Smooth muscle cell (in vitro differentiated cells): ENCODE data around the gene DDO. TPM values are rescaled to one million over a fixed set of nuclear protein-coding genes. Genes with fewer than 3 reads are reported as not detected.

Experiments
- DNase-seq: peaks from one replicate; lab custom pipeline; 2025; ENCODE audit not compliant: unreplicated experiment; lab: John Stamatoyannopoulos, UW
- H2AFZ ChIP-seq: fragments of 200-600 bp; sonication (generic); 2 replicates; pipeline ENCODE4 v1.6.0; 2016; ENCODE audit warnings: antibody characterized with exemption, low read depth, mild to moderate bottlenecking
- H3F3A ChIP-seq: fragments of 200-600 bp; sonication (generic); 2 replicates; pipeline ENCODE4 v1.6.0; 2017; ENCODE audit warnings: antibody characterized with exemption, low read depth
- H3K27ac ChIP-seq: fragments of 200-600 bp; sonication (generic); 2 replicates; pipeline ENCODE4 v1.5.1; 2016; ENCODE audit warnings: low read depth, mild to moderate bottlenecking
- H3K27me3 ChIP-seq: fragments of 200-600 bp; sonication (generic); 2 replicates; pipeline ENCODE4 v1.6.1; 2016; ENCODE audit warnings: low read depth, mild to moderate bottlenecking
- H3K36me3 ChIP-seq: fragments of 200-600 bp; sonication (generic); 2 replicates; pipeline ENCODE4 v1.5.1; 2016; ENCODE audit warnings: low read depth
- H3K4me1 ChIP-seq: fragments of 200-600 bp; sonication (generic); 2 replicates; pipeline ENCODE4 v1.5.1; 2016; ENCODE audit warnings: low read depth
- H3K4me2 ChIP-seq: fragments of 200-600 bp; sonication (generic); 2 replicates; pipeline ENCODE4 v1.6.0; 2016; ENCODE audit warnings: mild to moderate bottlenecking
- H3K4me3 ChIP-seq: fragments of 200-600 bp; sonication (generic); 2 replicates; pipeline ENCODE4 v1.5.1; 2016; ENCODE audit warnings: mild to moderate bottlenecking
- H3K79me2 ChIP-seq: fragments of 200-600 bp; sonication (generic); 2 replicates; pipeline ENCODE4 v1.6.0; 2016; ENCODE audit warnings: low read depth, mild to moderate bottlenecking
- H3K9ac ChIP-seq: fragments of 200-600 bp; sonication (generic); 2 replicates; pipeline ENCODE4 v1.6.0; 2016; ENCODE audit warnings: low read depth
- H3K9me3 ChIP-seq: fragments of 200-600 bp; sonication (generic); replicated peaks from 2 replicates; pipeline ENCODE4 v1.5.1; 2016; ENCODE audit warnings: low read depth
- H4K20me1 ChIP-seq: fragments of 200-600 bp; sonication (generic); 2 replicates; pipeline ENCODE4 v1.6.0; 2016; ENCODE audit warnings: low read depth
- CTCF ChIP-seq: fragments of 200-600 bp; sonication (generic); IDR thresholded peaks from 2 replicates; pipeline ENCODE4 v1.5.1; 2017; ENCODE audit warnings: borderline replicate concordance, mild to moderate bottlenecking, antibody characterized with exemption; ENCODE audit not compliant: insufficient read depth, poor library complexity, severe bottlenecking
- WGBS: methylation state at CpG from one replicate; pipeline ENCODE4 v1.1.7; 2016; ENCODE audit warnings: low lambda C conversion rate; 5-methylcytosine and 5-hydroxymethylcytosine counted together
- polyA plus RNA-seq: library from polyadenylated mRNA; unstranded; fragments of >200 nt; fragmentation: Nextera tagmentation; extraction: Ambion mirVana; gene quantifications from 2 replicates; pipeline ENCODE4 v1.2.1, GENCODE V29; 2016
- total RNA-seq: library from RNA; depleted of rRNA; stranded (reverse); fragments of >200 nt; gene quantifications from 2 replicates; pipeline ENCODE4 v1.2.3, GENCODE V29; 2014

Gene DDO, protein sequence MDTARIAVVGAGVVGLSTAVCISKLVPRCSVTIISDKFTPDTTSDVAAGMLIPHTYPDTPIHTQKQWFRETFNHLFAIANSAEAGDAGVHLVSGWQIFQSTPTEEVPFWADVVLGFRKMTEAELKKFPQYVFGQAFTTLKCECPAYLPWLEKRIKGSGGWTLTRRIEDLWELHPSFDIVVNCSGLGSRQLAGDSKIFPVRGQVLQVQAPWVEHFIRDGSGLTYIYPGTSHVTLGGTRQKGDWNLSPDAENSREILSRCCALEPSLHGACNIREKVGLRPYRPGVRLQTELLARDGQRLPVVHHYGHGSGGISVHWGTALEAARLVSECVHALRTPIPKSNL
- total RNA-seq (not detected in 2 replicates), polyA plus RNA-seq (not detected in 2 replicates)

GRCh38 chr6:110415086-110415916 lies at the start of gene DDO:
Gene DDO (minus strand): TSS chr6:110415575. CDS start chr6:110413462, 2,113 bp downstream.
- TF ChIP-seq CTCF: no peak
- Histone ChIP-seq H3K4me3 (no peak within 1 kb of the TSS), H2AFZ (no peak within 1 kb of the TSS), H3K27me3 (peaks cover 4% of the 10 kb centered on the region), H3K79me2 (no peaks in the 10 kb centered on the region), H3K9ac (no peak within 1 kb of the TSS), H3K4me1 (no peaks in the 10 kb centered on the region), H3F3A (no peaks in the 10 kb centered on the region), H3K9me3 (no peaks in the 10 kb centered on the region), H4K20me1 (no peaks in the 10 kb centered on the region), H3K27ac (no peak within 1 kb of the TSS), H3K36me3 (no peaks in the 10 kb centered on the region), H3K4me2 (no peak within 1 kb of the TSS)
- whole genome bisulfite sequencing: 91% methylated on average over 12 of the region's 12 CpGs
- no peak for DNase-seq

- no peaks in the 10 kb centered on the region for H4K20me1 ChIP-seq
- H3K9me3 ChIP-seq: no peaks in the 10 kb centered on the region
- TF ChIP-seq CTCF: no peak
- no peaks in the 10 kb centered on the region for H3K79me2 ChIP-seq
- no peak overlapping the region for H3K4me3 ChIP-seq
- H3K4me1 ChIP-seq: no peaks in the 10 kb centered on the region
- H3K36me3 ChIP-seq: no peaks in the 10 kb centered on the region
- H3K4me2 ChIP-seq: no peak overlapping the region
- 90% methylated on average over 2 of the region's 2 CpGs for WGBS
- H3K9ac ChIP-seq: no peak overlapping the region
- no peak overlapping the region for H2AFZ ChIP-seq
- no peaks in the 10 kb centered on the region for H3K27me3 ChIP-seq
- no peak for DNase-seq
- H3K27ac ChIP-seq: no peak overlapping the region
- no peaks in the 10 kb centered on the region for H3F3A ChIP-seq
Measured at GRCh38 chr6:110462884-110463481, 47.6 kb upstream of the DDO start.

DNA sequence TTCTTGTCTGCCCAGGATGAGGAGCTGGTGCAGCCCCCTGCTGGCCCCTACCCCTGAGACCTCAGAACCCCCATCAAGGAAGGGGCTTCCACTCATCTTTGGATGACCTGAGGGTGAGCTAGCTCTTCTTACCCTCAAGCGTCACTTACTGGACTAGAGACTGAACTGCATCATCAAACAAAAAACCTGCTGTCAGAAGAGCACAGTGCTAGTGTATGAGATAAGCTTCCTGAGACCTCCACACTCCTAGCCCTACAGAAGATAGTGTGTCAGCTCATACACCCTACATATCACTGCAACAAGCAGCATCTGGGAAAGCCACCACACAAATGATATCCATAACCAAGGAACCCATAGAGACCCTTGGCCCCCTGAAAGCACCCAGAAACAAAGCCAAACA lies 46.0 kb upstream of the DDO start:
- Histone ChIP-seq H3K27me3 (no peaks in the 10 kb centered on the region), H4K20me1 (no peaks in the 10 kb centered on the region), H2AFZ (no peak overlapping the region), H3K4me2 (no peak overlapping the region), H3F3A (no peaks in the 10 kb centered on the region), H3K27ac (no peak overlapping the region), H3K9ac (no peak overlapping the region), H3K79me2 (no peaks in the 10 kb centered on the region), H3K36me3 (no peaks in the 10 kb centered on the region), H3K4me1 (no peaks in the 10 kb centered on the region), H3K9me3 (no peaks in the 10 kb centered on the region), H3K4me3 (no peak overlapping the region)
- WGBS: 100% methylated on average over 1 of the region's 1 CpG
- no peak for TF ChIP-seq CTCF
- no peak for DNase-seq
